PC-9 (cell line): ENCODE data around the gene ST6GALNAC2. TPM values are rescaled to one million over a fixed set of nuclear protein-coding genes. Genes with fewer than 3 reads are reported as not detected.
A peak's percentile ranks its signal among the peaks of the same experiment; 100 is the strongest.
"Not testable (repeated sequence)": the region's sequence is repeated elsewhere in the genome, so short reads cannot be mapped to it uniquely, and the experiment has no call there.

Experiments
- BruUV-seq: library from RNA; stranded (reverse); fragments of 400-500 nt; replicated peaks from 2 replicates; lab custom pipeline; 2021; lab: Mats Ljungman, UMichigan
- CTCF ChIA-PET: fragments of 300-600 bp; sonication (Branson Sonifier 250); formaldehyde crosslinking; loops from one replicate; lab custom pipeline; 2022; ENCODE audit warnings: antibody characterized with exemption; lab: Charles Lee
- POLR2A ChIA-PET: fragments of 300-600 bp; sonication (Branson Sonifier 250); formaldehyde crosslinking; loops from one replicate; lab custom pipeline; 2022; ENCODE audit warnings: antibody characterized with exemption; ENCODE audit not compliant: unreplicated experiment; lab: Charles Lee
- DNase-seq, 2 experiments: peaks; one replicate each; pipeline versions ENCODE4 v3.0.0 to v3.0.0-alpha.2; 2015 to 2022; ENCODE audit warnings: mixed read lengths in 1 of 2
- H2AFZ ChIP-seq: fragments of 200-600 bp; sonication (generic); 2 replicates; pipeline ENCODE4 v1.8.1; 2017; ENCODE audit warnings: antibody characterized with exemption
- H3F3A ChIP-seq: fragments of 200-600 bp; sonication (generic); 2 replicates; pipeline ENCODE4 v1.8.1; 2017; ENCODE audit warnings: antibody characterized with exemption, mild to moderate bottlenecking, low read depth; ENCODE audit not compliant: insufficient read depth
- H3K27ac ChIP-seq: fragments of 200-600 bp; sonication (generic); 2 replicates; pipeline ENCODE4 v1.6.1; 2016; ENCODE audit warnings: mixed run types
- H3K27me3 ChIP-seq: fragments of 200-600 bp; sonication (generic); 2 replicates; pipeline ENCODE4 v1.6.1; 2016; ENCODE audit warnings: low read depth, mixed run types; ENCODE audit not compliant: insufficient read depth
- H3K36me3 ChIP-seq: fragments of 200-600 bp; sonication (generic); 2 replicates; pipeline ENCODE4 v1.6.1; 2016; ENCODE audit warnings: low read depth, mixed run types
- H3K4me1 ChIP-seq: fragments of 200-600 bp; sonication (generic); replicated peaks from 2 replicates; pipeline ENCODE4 v1.6.1; 2016; ENCODE audit warnings: mixed run types; ENCODE audit not compliant: insufficient read depth
- H3K4me2 ChIP-seq: fragments of 200-600 bp; sonication (generic); 2 replicates; pipeline ENCODE4 v1.6.1; 2017; ENCODE audit warnings: mixed run types
- H3K4me3 ChIP-seq: fragments of 200-600 bp; sonication (generic); 2 replicates; pipeline ENCODE4 v1.6.1; 2016; ENCODE audit warnings: mixed run types
- H3K79me2 ChIP-seq: fragments of 200-600 bp; sonication (generic); 2 replicates; pipeline ENCODE4 v1.6.1; 2017; ENCODE audit warnings: low read depth, mixed run types
- H3K9me2 ChIP-seq: fragments of 200-600 bp; sonication (generic); 2 replicates; pipeline ENCODE4 v1.8.1; 2017; ENCODE audit warnings: mild to moderate bottlenecking; ENCODE audit not compliant: insufficient read depth
- H3K9me3 ChIP-seq: fragments of 200-600 bp; sonication (generic); 2 replicates; pipeline ENCODE4 v1.8.1; 2016; ENCODE audit warnings: low read depth; ENCODE audit not compliant: insufficient read depth
- H4K20me1 ChIP-seq: fragments of 200-600 bp; sonication (generic); 2 replicates; pipeline ENCODE4 v1.8.1; 2017; ENCODE audit not compliant: insufficient read depth
- CTCF ChIP-seq: fragments of 200-600 bp; sonication (generic); conservative IDR thresholded peaks from 2 replicates; pipeline ENCODE4 v1.6.1; 2017; ENCODE audit warnings: mixed run types, antibody characterized with exemption, mild to moderate bottlenecking, moderate library complexity
- EZH2 ChIP-seq: fragments of 200-600 bp; sonication (generic); IDR thresholded peaks from 2 replicates; pipeline ENCODE4 v1.8.0; 2017; ENCODE audit warnings: antibody characterized with exemption, low read depth
- intact Hi-C: fragments of 100-400 bp; cut with micrococcal nuclease; formaldehyde crosslinking; loops from one replicate; pipeline ENCODE4 v1.10.0; 2022; ENCODE audit not compliant: unreplicated experiment
- total RNA-seq: library from RNA; stranded (reverse); gene quantifications from 2 replicates; pipeline ENCODE4 v1.2.3, GENCODE V29; 2021

The ST6GALNAC2 gene
- total RNA-seq, 1 experiment from 2014 or later, result 15.5 TPM

GRCh38 chr17:76563359-76563758, 22.3 kb downstream of the ST6GALNAC2 start:
- H3K4me3 ChIP-seq, H3K9me2 ChIP-seq, intact Hi-C loops, DNase-seq, H2AFZ ChIP-seq, H3K4me2 ChIP-seq, POLR2A ChIA-PET, H3K27ac ChIP-seq, H3K27me3 ChIP-seq, BruUV-seq, H3K9me3 ChIP-seq: not testable (repeated sequence)
- peaks cover 56% of the 10 kb centered on the region for H4K20me1 ChIP-seq
- H3K36me3 ChIP-seq, result peaks cover 18% of the 10 kb centered on the region
- CTCF ChIA-PET, result interaction anchor here (0.6 kb wide), 1 partner anchor 60 kb away, joined by 5 read pairs; no protein-coding TSS in a partner anchor
- H3K4me1 ChIP-seq, result peaks cover 23% of the 10 kb centered on the region
- H3K79me2 ChIP-seq, result peaks cover 44% of the 10 kb centered on the region
- peaks cover 53% of the 10 kb centered on the region for H3F3A ChIP-seq

- Histone ChIP-seq H3K4me2 (no peak overlapping the region), H2AFZ (no peak overlapping the region), H3K27ac (no peak overlapping the region), H4K20me1 (peaks cover 56% of the 10 kb centered on the region), H3K9me3 (no peaks in the 10 kb centered on the region), H3K4me3 (no peak overlapping the region), H3F3A (peaks cover 53% of the 10 kb centered on the region), H3K79me2 (peaks cover 50% of the 10 kb centered on the region), H3K27me3 (no peaks in the 10 kb centered on the region), H3K36me3 (peaks cover 18% of the 10 kb centered on the region), H3K9me2 (no peaks in the 10 kb centered on the region), H3K4me1 (peaks cover 23% of the 10 kb centered on the region)
- no peak for TF ChIP-seq CTCF
- no peak for TF ChIP-seq EZH2
- DNase-seq, result no peak
- intact Hi-C loops, result no loop called here
- POLR2A ChIA-PET, result interaction anchor here (0.6 kb wide), 1 partner anchor 16 kb away, joined by 3 read pairs; no protein-coding TSS in a partner anchor
- no TSS peak for BruUV-seq
- CTCF ChIA-PET, result interaction anchor here (0.6 to 0.7 kb wide), 2 partner anchors 22 to 37 kb away, joined by 4 to 7 read pairs; no protein-coding TSS in a partner anchor
Observed at GRCh38 chr17:76562734-76563148, 22.9 kb downstream of the ST6GALNAC2 start.

GRCh38 chr17:76561799-76562268, 23.8 kb downstream of the ST6GALNAC2 start:
- Histone ChIP-seq H3K27me3 (no peaks in the 10 kb centered on the region), H3K4me2 (peak overlapping the region; percentile 99; the same call in 1 of the 2 replicates), H4K20me1 (peaks cover 52% of the 10 kb centered on the region), H3F3A (peaks cover 46% of the 10 kb centered on the region), H2AFZ (no peak overlapping the region), H3K4me1 (peaks cover 23% of the 10 kb centered on the region), H3K27ac (no peak overlapping the region), H3K4me3 (no peak overlapping the region), H3K9me2 (no peaks in the 10 kb centered on the region), H3K9me3 (no peaks in the 10 kb centered on the region), H3K79me2 (peaks cover 52% of the 10 kb centered on the region), H3K36me3 (peaks cover 18% of the 10 kb centered on the region)
- BruUV-seq, result no TSS peak
- TF ChIP-seq CTCF (no peak), EZH2 (no peak)
- ChIA-PET CTCF (interaction anchor here (0.7 kb wide), 1 partner anchor 23 kb away, joined by 4 read pairs; no protein-coding TSS in a partner anchor), POLR2A (interaction anchor here (0.6 to 0.7 kb wide), 3 partner anchors 17 to 62 kb away, joined by 3 to 10 read pairs (median 3); no protein-coding TSS in a partner anchor)
- DNase-seq, result no peak
- intact Hi-C loops, result no loop called here
